HFF-Myc (cell line): Measurements from ENCODE around the gene EPHA3.
A peak's percentile ranks its signal among the peaks of the same experiment; 100 is the strongest.

Source experiments
- DNase-seq: peaks from one replicate; pipeline ENCODE4 v3.0.0-alpha.2; 2011; ENCODE audit warnings: low read depth; ENCODE audit errors: extremely low read depth
- H3K4me3 ChIP-seq: replicated peaks from 2 replicates; pipeline ENCODE4 v1.5.1; 2011; ENCODE audit warnings: low read depth, mild to moderate bottlenecking, control low read depth, low read length
- TF ChIP-seq, protein P1 (sequence below): IDR thresholded peaks from 2 replicates; pipeline ENCODE4 v1.5.1; 2012; ENCODE audit warnings: mild to moderate bottlenecking, low read depth, low read length, control low read depth; ENCODE audit errors: missing control alignments

EPHA3 gene

DNA sequence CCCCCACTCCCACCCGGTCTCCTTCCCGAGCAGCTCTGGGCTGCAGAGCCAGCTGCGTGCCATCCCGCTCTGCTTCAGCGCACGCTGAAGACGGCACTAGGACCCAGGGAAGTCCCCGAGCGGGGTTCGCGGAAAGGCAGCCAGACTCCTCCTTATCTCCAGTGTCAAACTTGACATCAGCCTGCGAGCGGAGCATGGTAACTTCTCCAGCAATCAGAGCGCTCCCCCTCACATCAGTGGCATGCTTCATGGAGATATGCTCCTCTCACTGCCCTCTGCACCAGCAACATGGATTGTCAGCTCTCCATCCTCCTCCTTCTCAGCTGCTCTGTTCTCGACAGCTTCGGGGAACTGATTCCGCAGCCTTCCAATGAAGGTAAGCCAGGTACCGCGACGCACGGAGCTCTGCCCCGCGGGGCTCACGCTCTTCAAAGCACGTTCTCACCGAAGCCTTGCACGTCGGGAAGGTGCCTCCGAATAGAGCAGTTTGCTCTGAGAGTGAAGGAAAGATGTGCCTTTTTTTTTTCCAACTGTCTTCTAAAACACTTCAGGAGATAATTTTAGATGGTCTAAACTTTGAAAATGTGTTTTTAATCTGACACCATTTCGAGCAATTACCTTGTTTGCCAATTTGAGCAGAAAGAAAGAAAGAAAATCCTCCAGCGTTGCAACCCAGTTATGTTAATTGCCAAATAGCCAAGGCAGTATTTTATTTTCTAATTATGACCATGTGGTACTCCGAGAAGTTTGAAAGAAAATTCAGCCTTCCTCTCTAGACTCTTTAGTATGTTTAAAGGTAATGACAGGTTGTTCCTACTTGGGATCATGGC is at the start of gene EPHA3:
EPHA3 (plus strand) TSS at position 161 of the 830 bp plus-strand sequence; CDS start at position 289, 128 bp downstream.
- peak within 1 kb of the TSS; percentile 42 for H3K4me3 ChIP-seq
- TF ChIP-seq, protein P1, sequence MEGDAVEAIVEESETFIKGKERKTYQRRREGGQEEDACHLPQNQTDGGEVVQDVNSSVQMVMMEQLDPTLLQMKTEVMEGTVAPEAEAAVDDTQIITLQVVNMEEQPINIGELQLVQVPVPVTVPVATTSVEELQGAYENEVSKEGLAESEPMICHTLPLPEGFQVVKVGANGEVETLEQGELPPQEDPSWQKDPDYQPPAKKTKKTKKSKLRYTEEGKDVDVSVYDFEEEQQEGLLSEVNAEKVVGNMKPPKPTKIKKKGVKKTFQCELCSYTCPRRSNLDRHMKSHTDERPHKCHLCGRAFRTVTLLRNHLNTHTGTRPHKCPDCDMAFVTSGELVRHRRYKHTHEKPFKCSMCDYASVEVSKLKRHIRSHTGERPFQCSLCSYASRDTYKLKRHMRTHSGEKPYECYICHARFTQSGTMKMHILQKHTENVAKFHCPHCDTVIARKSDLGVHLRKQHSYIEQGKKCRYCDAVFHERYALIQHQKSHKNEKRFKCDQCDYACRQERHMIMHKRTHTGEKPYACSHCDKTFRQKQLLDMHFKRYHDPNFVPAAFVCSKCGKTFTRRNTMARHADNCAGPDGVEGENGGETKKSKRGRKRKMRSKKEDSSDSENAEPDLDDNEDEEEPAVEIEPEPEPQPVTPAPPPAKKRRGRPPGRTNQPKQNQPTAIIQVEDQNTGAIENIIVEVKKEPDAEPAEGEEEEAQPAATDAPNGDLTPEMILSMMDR: no peak
- peak; percentile 17 for DNase-seq

DNA sequence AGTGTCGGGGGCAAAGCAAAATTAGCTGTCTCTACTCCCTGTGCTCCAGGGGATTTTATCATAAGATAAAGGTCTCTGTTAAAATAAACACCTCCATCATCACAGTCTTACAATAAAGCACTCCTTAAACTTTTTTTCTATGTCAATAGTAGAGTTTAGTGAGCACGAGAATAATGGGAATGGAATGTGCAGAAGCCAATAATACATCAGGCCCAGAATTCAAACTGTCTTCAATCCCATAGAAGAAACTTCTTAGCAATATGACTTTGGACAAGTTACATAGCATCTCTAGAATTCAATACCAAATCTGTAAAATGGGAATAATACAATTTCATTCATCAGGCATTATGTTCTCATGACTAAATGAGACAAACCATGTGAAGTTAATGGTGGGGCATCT is 49.0 kb upstream of the EPHA3 start:
- no peak for DNase-seq
- TF ChIP-seq, protein P1: no peak
- H3K4me3 ChIP-seq: no peak overlapping the region

DNA sequence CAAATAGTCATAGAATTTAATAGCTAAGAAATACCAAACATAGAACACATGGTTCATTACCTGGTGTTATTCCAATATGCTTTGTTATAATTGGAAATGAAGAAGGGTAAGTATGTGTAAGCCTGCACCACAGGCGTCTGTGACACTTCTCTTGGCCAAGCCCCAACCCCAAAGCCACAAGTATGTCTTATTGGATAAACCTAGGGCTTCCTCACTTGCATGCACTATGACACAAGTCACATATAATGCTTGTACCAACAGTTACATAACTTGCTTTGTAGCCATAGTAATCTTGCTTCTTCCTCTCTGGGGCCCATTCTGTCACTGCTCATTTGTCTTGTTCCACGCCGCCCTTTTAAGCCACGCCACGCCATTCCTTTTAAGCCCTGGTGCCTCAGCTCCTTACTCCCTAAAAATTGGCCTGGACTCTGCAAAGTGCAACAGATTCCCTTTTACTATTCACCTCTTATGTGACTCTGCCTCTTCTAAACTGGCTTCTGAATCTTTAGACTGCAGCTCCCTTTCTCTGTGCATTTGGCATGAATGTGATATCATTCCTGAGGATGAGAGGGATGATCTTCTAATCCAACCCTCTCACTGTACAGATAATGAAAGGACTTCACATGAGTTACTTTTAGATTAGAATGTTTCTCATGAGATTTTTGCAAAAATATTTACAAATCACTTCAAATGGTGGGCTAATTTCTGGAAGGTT is 48.1 kb upstream of the EPHA3 start:
- no peak for DNase-seq
- TF ChIP-seq, protein P1: no peak
- H3K4me3 ChIP-seq: no peak overlapping the region

- DNase-seq: no peak
- TF ChIP-seq, protein P1: no peak
These were observed 46.2 kb upstream of the EPHA3 start for GRCh38 chr3:89061259-89061658.

DNA sequence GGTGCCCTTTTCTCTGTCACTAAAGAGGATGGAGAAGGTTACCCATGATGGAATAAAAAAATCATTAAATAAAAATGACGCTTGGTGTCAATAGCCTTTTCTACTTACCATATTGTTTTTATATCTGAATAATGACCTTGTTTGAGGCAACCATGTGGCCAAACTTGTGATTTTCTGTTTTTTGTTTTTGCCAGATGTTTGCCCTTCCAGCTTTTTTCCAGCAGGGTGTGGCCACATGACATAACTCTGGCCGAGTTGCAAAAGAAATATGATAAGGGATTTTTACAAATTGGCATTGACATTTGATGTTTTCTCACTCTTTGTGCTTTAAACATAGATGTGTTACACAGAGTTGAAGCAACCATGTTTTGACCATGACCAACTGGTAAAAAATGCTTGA is 39.7 kb upstream of the EPHA3 start:
- TF ChIP-seq, protein P1: no peak

More at GRCh38 chr3:89061259-89061658, 46.2 kb upstream of the EPHA3 start:
- no peak overlapping the region for H3K4me3 ChIP-seq

GRCh38 chr3:89072642-89073041 is 34.8 kb upstream of the EPHA3 start:
- DNase-seq: no peak
- TF ChIP-seq, protein P1: no peak
- H3K4me3 ChIP-seq: no peak overlapping the region

More for the DNA sequence above, 39.7 kb upstream of the EPHA3 start:
- no peak for DNase-seq
- no peak overlapping the region for H3K4me3 ChIP-seq
